Activated T-helper 2 cell treated with anti-CD3 and anti-CD28 coated beads, Interferon-gamma antibody, Interleukin-2, Interleukin-4, amounts not matched to agents 10 μg/mL and 5 μg/mL and 100 μg/mL, durations not matched to agents 14 hours and 24 hours and 36 hours (primary cell): ENCODE measurements around the gene RNF20. TPM values are rescaled to one million over a fixed set of nuclear protein-coding genes. Genes with fewer than 3 reads are reported as not detected.
"Not testable (repeated sequence)": the region's sequence is repeated elsewhere in the genome, so short reads cannot be mapped to it uniquely, and the experiment has no call there.

Experiments used
- DNase-seq: peaks from one replicate; pipeline ENCODE4 v3.0.0; 2021; ENCODE audit warnings: low spot score
- H3K27ac Mint-ChIP-seq: one replicate; pipeline ENCODE4 v1.8.0; 2021; ENCODE audit warnings: mixed read lengths
- H3K27me3 Mint-ChIP-seq: one replicate; pipeline ENCODE4 v1.8.0; 2021; ENCODE audit warnings: low read depth, mixed read lengths
- H3K36me3 Mint-ChIP-seq: one replicate; pipeline ENCODE4 v1.8.0; 2021; ENCODE audit warnings: low read depth, mixed read lengths
- H3K4me1 Mint-ChIP-seq: one replicate; pipeline ENCODE4 v1.8.0; 2021; ENCODE audit warnings: low read depth, mixed read lengths
- H3K4me3 Mint-ChIP-seq: one replicate; pipeline ENCODE4 v1.8.0; 2021; ENCODE audit warnings: low read depth, mild to moderate bottlenecking, moderate library complexity, mixed read lengths
- H3K9me3 Mint-ChIP-seq: one replicate; pipeline ENCODE4 v1.8.0; 2021; ENCODE audit warnings: mixed read lengths
- intact Hi-C: fragments of 100-400 bp; cut with micrococcal nuclease; formaldehyde crosslinking; loops from one replicate; pipeline ENCODE4 v1.15.1; 2023
- total RNA-seq: library from RNA; stranded (reverse); gene quantifications from 2 replicates; pipeline ENCODE4 v1.2.3, GENCODE V29; 2022

Gene RNF20
- total RNA-seq, 1 donor from 2014 or later = 37.2 TPM

DNA sequence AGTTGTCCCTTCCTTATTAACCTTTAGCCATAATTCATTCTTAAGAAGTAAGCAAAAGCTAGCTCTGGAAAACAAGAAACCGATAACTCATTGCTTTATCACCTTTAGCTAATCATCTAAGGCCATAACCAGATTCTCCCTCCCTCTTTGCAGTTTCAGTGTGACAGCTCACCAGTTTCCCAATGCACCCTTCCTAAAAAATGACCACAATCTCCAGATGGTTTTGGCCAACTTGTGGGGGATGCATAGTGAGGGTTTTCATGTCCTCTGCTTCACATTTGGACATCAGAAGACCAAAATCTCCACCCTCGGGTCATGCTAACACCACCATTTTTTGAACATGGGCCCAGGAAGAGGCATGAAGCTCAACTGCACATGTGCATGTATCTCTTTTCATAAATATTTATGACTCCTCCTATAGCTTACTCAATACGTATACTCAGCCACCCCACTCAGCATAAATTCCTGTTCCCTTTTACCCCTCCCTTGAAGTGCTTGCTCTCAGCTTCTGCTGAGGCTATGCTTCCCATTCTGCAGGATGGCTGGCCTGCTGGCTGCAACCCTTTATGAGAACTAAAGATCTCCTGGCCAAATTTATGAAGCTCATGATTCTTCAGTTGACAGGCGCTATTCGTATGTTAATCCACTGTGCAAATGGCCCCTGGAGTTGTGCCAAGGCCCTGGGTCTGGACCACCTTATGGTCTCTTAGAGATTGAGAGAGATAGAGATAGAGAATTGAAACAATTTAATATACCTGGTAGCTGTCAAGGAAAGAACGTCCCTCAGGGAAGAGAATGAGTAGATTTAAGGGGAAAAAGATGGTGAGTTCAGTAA is 46.3 kb downstream of the RNF20 start:
- no peak for DNase-seq
- intact Hi-C loops = no loop called here
- Mint-ChIP-seq H3K4me1 (no peaks in the 10 kb centered on the region), H3K27ac (no peak overlapping the region), H3K27me3 (peaks cover 1% of the 10 kb centered on the region), H3K36me3 (no peaks in the 10 kb centered on the region), H3K9me3 (no peaks in the 10 kb centered on the region), H3K4me3 (no peak overlapping the region)

- H3K36me3 Mint-ChIP-seq = no peaks in the 10 kb centered on the region
- intact Hi-C loops = no loop called here
- peaks cover 1% of the 10 kb centered on the region for H3K27me3 Mint-ChIP-seq
- no peak for DNase-seq
- H3K4me3 Mint-ChIP-seq = no peak overlapping the region
- H3K4me1 Mint-ChIP-seq = peaks cover 6% of the 10 kb centered on the region
- no peaks in the 10 kb centered on the region for H3K9me3 Mint-ChIP-seq
- H3K27ac Mint-ChIP-seq = no peak overlapping the region
Measured at GRCh38 chr9:101582553-101582952, 48.9 kb downstream of the RNF20 start.

DNA sequence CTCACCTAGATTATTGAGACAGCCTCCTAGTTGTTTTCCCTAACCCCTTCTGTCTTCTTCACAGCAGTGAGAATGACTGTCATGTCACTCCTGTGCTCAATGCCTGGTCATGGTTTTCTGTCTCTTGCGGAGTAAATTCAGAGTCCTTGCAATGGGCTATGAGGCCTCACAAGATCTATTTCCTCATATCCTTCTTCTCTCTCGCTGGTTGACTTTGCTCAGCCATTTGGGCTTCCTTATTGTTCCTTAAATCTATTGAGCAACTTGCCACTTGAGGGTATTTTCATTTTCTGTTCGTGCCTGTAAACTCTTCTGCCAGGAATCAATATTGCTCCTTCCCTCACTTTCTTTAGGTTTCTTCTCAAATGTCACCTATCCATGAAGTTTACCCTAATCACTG is 52.1 kb downstream of the RNF20 start:
- intact Hi-C loops = no loop called here
- no peak overlapping the region for H3K4me3 Mint-ChIP-seq
- no peaks in the 10 kb centered on the region for H3K36me3 Mint-ChIP-seq
- no peak for DNase-seq
- peaks cover 6% of the 10 kb centered on the region for H3K4me1 Mint-ChIP-seq
- H3K9me3 Mint-ChIP-seq = no peaks in the 10 kb centered on the region
- H3K27ac Mint-ChIP-seq = no peak overlapping the region
- H3K27me3 Mint-ChIP-seq = peaks cover 1% of the 10 kb centered on the region

DNA sequence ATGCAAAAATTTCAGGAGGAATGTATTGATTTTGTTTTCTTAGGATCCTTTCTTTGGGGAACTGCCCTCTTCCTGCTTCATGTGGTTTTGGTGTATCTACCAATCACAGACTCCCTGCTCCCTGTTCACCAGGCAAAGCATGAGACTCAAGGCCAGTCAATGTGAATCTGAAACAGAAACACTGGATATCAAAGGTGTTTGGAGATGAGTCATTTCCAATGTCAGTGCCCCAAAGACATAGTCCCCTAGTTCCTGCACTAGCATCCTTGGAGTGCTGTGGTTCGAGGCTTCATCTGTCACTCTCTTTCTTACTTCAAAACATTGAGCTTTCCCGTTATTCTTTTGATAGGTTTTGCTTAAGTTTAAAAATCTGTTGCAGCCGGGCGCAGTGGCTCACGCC is 53.0 kb downstream of the RNF20 start:
- peak; percentile 18 for DNase-seq
- Mint-ChIP-seq H3K9me3 (no peaks in the 10 kb centered on the region), H3K27me3 (peaks cover 1% of the 10 kb centered on the region), H3K4me3 (no peak overlapping the region), H3K36me3 (no peaks in the 10 kb centered on the region), H3K4me1 (peaks cover 6% of the 10 kb centered on the region), H3K27ac (no peak overlapping the region)
- intact Hi-C loops = no loop called here

- peaks cover 6% of the 10 kb centered on the region for H3K4me1 Mint-ChIP-seq
- no peak overlapping the region for H3K4me3 Mint-ChIP-seq
- H3K9me3 Mint-ChIP-seq = no peaks in the 10 kb centered on the region
- no peaks in the 10 kb centered on the region for H3K36me3 Mint-ChIP-seq
- peaks cover 1% of the 10 kb centered on the region for H3K27me3 Mint-ChIP-seq
- H3K27ac Mint-ChIP-seq = no peak overlapping the region
- intact Hi-C loops = no loop called here
- DNase-seq = no peak
Measured at GRCh38 chr9:101587332-101588043, 53.8 kb downstream of the RNF20 start.

DNA sequence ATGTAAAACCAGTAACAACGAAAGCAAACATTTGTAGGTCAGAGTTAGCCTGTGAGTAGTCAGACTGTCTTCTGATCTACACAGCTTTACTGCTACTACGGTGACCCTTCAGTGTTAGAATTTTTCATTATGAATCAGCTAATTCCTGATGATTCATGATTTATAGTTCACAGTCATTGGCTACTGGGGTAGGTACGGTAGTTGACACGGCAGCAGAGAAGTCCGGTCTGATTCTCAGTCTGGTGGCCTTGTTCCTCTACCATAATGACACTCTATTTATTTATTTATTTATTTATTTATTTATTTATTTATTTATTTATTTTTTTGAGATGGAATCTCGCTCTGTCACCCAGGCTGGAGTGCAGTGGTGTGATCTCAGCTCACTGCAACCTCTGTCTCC is 56.4 kb downstream of the RNF20 start:
- intact Hi-C loops, H3K27me3 Mint-ChIP-seq, H3K4me3 Mint-ChIP-seq, H3K36me3 Mint-ChIP-seq, DNase-seq, H3K4me1 Mint-ChIP-seq, H3K27ac Mint-ChIP-seq, H3K9me3 Mint-ChIP-seq: not testable (repeated sequence)

DNA sequence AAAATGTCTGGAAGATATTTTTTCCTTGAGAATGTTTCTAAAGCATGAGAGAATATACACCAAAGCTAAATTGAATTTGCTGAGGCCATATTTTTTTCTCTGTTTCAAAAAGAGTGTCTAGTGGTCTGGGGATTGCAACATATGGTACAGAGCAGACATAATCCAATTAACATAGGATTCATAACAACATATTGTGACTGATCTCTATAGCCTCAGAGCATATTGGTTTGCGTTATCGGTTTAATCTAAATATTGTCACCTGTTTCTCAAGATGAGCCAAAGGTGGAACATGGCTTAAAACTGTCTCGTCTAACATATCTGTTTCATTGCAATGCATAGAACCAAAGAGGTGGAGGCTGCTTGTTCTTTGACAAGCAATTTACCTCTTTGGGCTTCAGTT is 57.2 kb downstream of the RNF20 start:
- Mint-ChIP-seq H3K36me3 (no peaks in the 10 kb centered on the region), H3K9me3 (no peaks in the 10 kb centered on the region), H3K27me3 (no peaks in the 10 kb centered on the region), H3K4me3 (no peak overlapping the region), H3K27ac (no peak overlapping the region), H3K4me1 (peaks cover 6% of the 10 kb centered on the region)
- no peak for DNase-seq
- intact Hi-C loops = no loop called here

- DNase-seq = no peak
- intact Hi-C loops = no loop called here
- Mint-ChIP-seq H3K27ac (no peak overlapping the region), H3K36me3 (no peaks in the 10 kb centered on the region), H3K4me3 (no peak overlapping the region), H3K27me3 (no peaks in the 10 kb centered on the region), H3K4me1 (peaks cover 2% of the 10 kb centered on the region), H3K9me3 (no peaks in the 10 kb centered on the region)
Measured at GRCh38 chr9:101591787-101592446, 58.3 kb downstream of the RNF20 start.

GRCh38 chr9:101592788-101593187 is 59.1 kb downstream of the RNF20 start:
- H3K27ac Mint-ChIP-seq = no peak overlapping the region
- DNase-seq = no peak
- no peaks in the 10 kb centered on the region for H3K9me3 Mint-ChIP-seq
- intact Hi-C loops = no loop called here
- no peak overlapping the region for H3K4me3 Mint-ChIP-seq
- H3K27me3 Mint-ChIP-seq = no peaks in the 10 kb centered on the region
- H3K4me1 Mint-ChIP-seq = no peaks in the 10 kb centered on the region
- no peaks in the 10 kb centered on the region for H3K36me3 Mint-ChIP-seq

DNA sequence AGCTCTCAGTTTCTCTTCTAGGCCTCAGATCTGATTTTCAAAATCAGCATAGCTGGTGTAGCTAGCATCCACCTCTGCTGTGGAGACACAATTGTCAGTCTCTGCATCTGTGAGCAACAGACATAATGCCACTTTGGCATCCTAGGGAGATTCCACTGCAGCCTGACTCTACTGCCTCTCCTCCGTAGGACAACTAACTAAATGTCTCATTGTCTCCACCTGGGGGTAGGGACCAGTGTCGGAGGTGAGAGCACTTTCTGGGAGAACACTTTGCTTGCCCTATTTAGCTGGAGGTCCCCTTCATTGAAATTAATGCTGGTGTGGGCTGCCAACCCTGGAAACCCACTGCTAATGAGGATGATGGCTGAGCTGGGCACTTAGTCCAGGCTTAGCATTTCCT is 59.7 kb downstream of the RNF20 start:
- H3K4me3 Mint-ChIP-seq = no peak overlapping the region
- no peaks in the 10 kb centered on the region for H3K9me3 Mint-ChIP-seq
- H3K4me1 Mint-ChIP-seq = no peaks in the 10 kb centered on the region
- no peaks in the 10 kb centered on the region for H3K27me3 Mint-ChIP-seq
- H3K36me3 Mint-ChIP-seq = no peaks in the 10 kb centered on the region
- intact Hi-C loops = no loop called here
- no peak for DNase-seq
- no peak overlapping the region for H3K27ac Mint-ChIP-seq

DNA sequence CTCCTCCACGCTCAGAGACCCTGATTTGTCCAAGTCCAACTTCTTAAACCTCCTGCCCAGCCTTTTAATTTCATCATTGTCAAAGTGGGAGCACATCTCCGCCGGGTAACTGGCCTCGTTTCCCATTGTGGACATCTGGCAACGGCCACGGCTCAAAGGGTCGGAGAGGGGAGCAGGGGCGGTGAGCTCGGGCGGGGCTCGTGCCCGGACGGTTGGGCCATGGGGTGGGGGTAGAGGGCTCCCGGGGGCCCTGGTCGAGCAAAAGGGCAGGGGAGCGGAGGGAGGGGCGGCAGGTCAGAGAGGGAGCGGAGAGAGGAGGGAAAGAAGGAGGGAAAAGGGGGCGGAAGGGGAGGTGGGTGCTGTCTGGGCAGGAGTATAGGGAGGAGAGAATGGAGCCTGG is 61.1 kb downstream of the RNF20 start, which contains the start of gene PPP3R2:
PPP3R2 (minus strand) TSS at position 174 of the 400 bp plus-strand sequence; CDS start at position 126, 48 bp downstream.
- Mint-ChIP-seq H3K27ac (no peak within 1 kb of the TSS), H3K4me3 (no peak within 1 kb of the TSS), H3K36me3 (no peaks in the 10 kb centered on the region), H3K4me1 (no peaks in the 10 kb centered on the region), H3K27me3 (no peaks in the 10 kb centered on the region), H3K9me3 (no peaks in the 10 kb centered on the region)
- intact Hi-C loops = no loop called here
- DNase-seq = no peak

GRCh38 chr9:101601904-101602765 is 68.5 kb downstream of the RNF20 start:
- Mint-ChIP-seq H3K36me3 (no peaks in the 10 kb centered on the region), H3K27me3 (peaks cover 7% of the 10 kb centered on the region), H3K4me1 (peaks cover 3% of the 10 kb centered on the region), H3K27ac (no peak overlapping the region), H3K4me3 (no peak overlapping the region), H3K9me3 (no peaks in the 10 kb centered on the region)
- intact Hi-C loops = loop anchor here (2.0 kb wide), 1 partner anchor 127 kb away; no protein-coding TSS in a partner anchor
- DNase-seq = no peak
